Measurements from ENCODE around the gene SLC7A9.

- no peak for TF ChIP-seq EP300 (IDR thresholded peaks at IDR 0.05; ENCODE audit: borderline replicate concordance)
- TF ChIP-seq MAX (IDR thresholded peaks at IDR 0.05) = no peak
- no peak for TF ChIP-seq FOXM1 (IDR thresholded peaks at IDR 0.05; ENCODE audit: borderline replicate concordance, low read depth)
- TF ChIP-seq NFIC (IDR thresholded peaks at IDR 0.05) = no peak
- TF ChIP-seq EGR1 (IDR thresholded peaks at IDR 0.05) = no peak
- TF ChIP-seq CREB1 (IDR thresholded peaks at IDR 0.05; ENCODE audit: low read depth) = no peak
- no peak for TF ChIP-seq YY1 (IDR thresholded peaks at IDR 0.05; ENCODE audit: low read depth)
Measured at GRCh38 chr19:32877323-32877912, 7.9 kb upstream of the SLC7A9 start.

All from Ishikawa (cell line).